Prostate gland (tissue), 2 donors: ENCODE data around the gene TIMP2.

Source experiments
- POLR2A ChIP-seq: fragments of 450-650 bp; IDR thresholded peaks from one replicate; pipeline ENCODE4 v1.6.1; 2016; ENCODE audit warnings: antibody characterized with exemption, mild to moderate bottlenecking
- POLR2AphosphoS5 ChIP-seq: sonication (generic); formaldehyde crosslinking; IDR thresholded peaks from one replicate; pipeline ENCODE4 v1.6.1; 2017; ENCODE audit warnings: antibody characterized with exemption
- TF ChIP-seq, protein P1 (sequence below), 4 experiments: fragments of 200-600 bp in 2 of 4; fragments of 450-650 bp in 2 of 4; sonication (generic) in 2 of 4; IDR thresholded peaks; 1 replicate in 3 of 4; 2 replicates in 1 of 4; pipeline ENCODE4 v1.5.1; 2016 to 2019; ENCODE audit warnings: antibody characterized with exemption in 4 of 4, mild to moderate bottlenecking in 2 of 4, moderate library complexity in 2 of 4

DNA sequence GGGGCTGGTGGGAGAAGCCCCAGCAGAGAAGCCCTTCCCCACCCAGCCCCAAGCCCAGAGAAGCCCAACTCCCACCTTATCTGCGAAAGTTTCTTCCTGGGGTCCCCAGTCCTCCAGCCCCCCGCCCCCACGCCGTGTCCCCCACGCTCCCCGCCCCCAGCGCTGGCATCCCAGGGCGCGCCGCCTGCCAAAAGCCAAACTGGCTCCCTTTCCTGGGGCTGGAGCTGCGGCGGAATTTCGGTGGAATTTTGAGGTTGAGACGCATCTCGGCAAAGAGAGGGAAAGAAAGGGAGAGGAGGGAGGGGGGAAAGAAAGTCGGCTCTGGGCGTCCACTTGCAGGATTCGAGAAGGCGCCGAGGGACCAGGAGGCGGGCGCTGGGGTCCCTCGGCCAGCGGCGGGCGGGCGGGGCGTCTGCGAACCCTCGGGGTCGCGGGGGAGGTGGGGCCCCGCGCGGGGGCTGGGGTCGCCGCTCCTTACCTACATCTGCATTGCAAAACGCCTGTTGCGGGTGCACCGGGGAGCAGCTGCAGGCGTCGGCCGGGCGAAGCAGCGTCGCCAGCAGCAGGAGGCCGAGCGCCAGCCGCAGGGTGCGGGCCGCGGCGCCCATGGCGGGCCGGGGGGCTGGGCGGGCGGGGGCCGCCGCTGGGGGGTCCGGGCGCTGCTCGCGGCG lies 571 bp downstream of the TIMP2 start:
- TF ChIP-seq, protein P1, sequence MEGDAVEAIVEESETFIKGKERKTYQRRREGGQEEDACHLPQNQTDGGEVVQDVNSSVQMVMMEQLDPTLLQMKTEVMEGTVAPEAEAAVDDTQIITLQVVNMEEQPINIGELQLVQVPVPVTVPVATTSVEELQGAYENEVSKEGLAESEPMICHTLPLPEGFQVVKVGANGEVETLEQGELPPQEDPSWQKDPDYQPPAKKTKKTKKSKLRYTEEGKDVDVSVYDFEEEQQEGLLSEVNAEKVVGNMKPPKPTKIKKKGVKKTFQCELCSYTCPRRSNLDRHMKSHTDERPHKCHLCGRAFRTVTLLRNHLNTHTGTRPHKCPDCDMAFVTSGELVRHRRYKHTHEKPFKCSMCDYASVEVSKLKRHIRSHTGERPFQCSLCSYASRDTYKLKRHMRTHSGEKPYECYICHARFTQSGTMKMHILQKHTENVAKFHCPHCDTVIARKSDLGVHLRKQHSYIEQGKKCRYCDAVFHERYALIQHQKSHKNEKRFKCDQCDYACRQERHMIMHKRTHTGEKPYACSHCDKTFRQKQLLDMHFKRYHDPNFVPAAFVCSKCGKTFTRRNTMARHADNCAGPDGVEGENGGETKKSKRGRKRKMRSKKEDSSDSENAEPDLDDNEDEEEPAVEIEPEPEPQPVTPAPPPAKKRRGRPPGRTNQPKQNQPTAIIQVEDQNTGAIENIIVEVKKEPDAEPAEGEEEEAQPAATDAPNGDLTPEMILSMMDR (IDR thresholded peaks at IDR 0.05): no peak
- TF ChIP-seq POLR2A: no peak
- TF ChIP-seq POLR2AphosphoS5: no peak
